ENCODE data around the gene CDK19.

DNA sequence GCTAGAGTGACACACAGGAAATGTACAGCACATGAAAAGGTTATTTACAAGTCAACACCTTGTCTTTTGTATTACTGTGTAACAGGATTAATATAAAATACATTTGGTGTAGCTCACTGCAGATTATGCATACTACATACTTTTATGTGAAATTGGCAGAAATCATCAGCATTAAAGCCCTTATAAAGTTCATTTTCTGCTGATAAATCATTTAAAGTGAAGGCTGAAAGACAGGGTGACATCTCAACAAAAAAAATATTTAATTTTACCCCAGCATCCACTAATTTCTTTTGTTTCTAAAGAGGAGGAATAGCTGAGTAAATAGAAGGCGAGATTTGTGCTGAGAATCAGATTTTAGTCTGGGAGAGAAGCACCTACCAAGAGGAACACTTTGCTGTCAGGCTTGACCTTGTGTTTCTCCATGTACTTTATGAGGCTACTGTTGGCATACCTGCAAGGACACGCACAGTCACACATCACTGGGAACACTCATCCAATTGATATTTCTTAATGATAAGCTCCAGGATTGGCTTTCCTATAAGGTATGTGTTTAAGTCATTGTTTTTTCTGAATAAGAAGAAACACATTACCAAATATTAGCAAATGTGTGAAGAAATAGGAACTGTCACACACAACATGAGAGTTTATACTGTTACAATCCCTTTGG lies 192.2 kb downstream of the CDK19 start:
- TF ChIP-seq EZH2 (IDR thresholded peaks at IDR 0.05; ENCODE audit: low read depth, unreplicated experiment): no peak
- TF ChIP-seq, protein P1, sequence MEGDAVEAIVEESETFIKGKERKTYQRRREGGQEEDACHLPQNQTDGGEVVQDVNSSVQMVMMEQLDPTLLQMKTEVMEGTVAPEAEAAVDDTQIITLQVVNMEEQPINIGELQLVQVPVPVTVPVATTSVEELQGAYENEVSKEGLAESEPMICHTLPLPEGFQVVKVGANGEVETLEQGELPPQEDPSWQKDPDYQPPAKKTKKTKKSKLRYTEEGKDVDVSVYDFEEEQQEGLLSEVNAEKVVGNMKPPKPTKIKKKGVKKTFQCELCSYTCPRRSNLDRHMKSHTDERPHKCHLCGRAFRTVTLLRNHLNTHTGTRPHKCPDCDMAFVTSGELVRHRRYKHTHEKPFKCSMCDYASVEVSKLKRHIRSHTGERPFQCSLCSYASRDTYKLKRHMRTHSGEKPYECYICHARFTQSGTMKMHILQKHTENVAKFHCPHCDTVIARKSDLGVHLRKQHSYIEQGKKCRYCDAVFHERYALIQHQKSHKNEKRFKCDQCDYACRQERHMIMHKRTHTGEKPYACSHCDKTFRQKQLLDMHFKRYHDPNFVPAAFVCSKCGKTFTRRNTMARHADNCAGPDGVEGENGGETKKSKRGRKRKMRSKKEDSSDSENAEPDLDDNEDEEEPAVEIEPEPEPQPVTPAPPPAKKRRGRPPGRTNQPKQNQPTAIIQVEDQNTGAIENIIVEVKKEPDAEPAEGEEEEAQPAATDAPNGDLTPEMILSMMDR (conservative IDR thresholded peaks at IDR 0.05; ENCODE audit: low read depth in 2 of 2): no peak
- TF ChIP-seq ZNF331 (CRISPR knock-in tag; IDR thresholded peaks at IDR 0.05; ENCODE audit: low read depth): no peak
- TF ChIP-seq EZH2phosphoT487 (IDR thresholded peaks at IDR 0.05; ENCODE audit: unreplicated experiment): no peak
- TF ChIP-seq CREB1 (CRISPR knock-in tag; IDR thresholded peaks at IDR 0.05; ENCODE audit: low read depth): no peak
- TF ChIP-seq POLR2AphosphoS5 (IDR thresholded peaks at IDR 0.05; ENCODE audit: low read depth): no peak
- no peak for TF ChIP-seq STAT1 (IDR thresholded peaks at IDR 0.05; ENCODE audit: unreplicated experiment)
- no peak for TF ChIP-seq JUNB (IDR thresholded peaks at IDR 0.05; ENCODE audit: unreplicated experiment)
- TF ChIP-seq, protein P2, sequence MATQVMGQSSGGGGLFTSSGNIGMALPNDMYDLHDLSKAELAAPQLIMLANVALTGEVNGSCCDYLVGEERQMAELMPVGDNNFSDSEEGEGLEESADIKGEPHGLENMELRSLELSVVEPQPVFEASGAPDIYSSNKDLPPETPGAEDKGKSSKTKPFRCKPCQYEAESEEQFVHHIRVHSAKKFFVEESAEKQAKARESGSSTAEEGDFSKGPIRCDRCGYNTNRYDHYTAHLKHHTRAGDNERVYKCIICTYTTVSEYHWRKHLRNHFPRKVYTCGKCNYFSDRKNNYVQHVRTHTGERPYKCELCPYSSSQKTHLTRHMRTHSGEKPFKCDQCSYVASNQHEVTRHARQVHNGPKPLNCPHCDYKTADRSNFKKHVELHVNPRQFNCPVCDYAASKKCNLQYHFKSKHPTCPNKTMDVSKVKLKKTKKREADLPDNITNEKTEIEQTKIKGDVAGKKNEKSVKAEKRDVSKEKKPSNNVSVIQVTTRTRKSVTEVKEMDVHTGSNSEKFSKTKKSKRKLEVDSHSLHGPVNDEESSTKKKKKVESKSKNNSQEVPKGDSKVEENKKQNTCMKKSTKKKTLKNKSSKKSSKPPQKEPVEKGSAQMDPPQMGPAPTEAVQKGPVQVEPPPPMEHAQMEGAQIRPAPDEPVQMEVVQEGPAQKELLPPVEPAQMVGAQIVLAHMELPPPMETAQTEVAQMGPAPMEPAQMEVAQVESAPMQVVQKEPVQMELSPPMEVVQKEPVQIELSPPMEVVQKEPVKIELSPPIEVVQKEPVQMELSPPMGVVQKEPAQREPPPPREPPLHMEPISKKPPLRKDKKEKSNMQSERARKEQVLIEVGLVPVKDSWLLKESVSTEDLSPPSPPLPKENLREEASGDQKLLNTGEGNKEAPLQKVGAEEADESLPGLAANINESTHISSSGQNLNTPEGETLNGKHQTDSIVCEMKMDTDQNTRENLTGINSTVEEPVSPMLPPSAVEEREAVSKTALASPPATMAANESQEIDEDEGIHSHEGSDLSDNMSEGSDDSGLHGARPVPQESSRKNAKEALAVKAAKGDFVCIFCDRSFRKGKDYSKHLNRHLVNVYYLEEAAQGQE (IDR thresholded peaks at IDR 0.05; ENCODE audit: unreplicated experiment): no peak
- TF ChIP-seq, protein P3, sequence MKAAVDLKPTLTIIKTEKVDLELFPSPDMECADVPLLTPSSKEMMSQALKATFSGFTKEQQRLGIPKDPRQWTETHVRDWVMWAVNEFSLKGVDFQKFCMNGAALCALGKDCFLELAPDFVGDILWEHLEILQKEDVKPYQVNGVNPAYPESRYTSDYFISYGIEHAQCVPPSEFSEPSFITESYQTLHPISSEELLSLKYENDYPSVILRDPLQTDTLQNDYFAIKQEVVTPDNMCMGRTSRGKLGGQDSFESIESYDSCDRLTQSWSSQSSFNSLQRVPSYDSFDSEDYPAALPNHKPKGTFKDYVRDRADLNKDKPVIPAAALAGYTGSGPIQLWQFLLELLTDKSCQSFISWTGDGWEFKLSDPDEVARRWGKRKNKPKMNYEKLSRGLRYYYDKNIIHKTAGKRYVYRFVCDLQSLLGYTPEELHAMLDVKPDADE (IDR thresholded peaks at IDR 0.05): no peak
